A673 (cell line): ENCODE data around the gene CISH. TPM values are rescaled to one million over a fixed set of nuclear protein-coding genes. Genes with fewer than 3 reads are reported as not detected.

Experiments used
- BruUV-seq: library from RNA; stranded (reverse); fragments of 400-500 nt; replicated peaks from 2 replicates; lab custom pipeline; 2021; lab: Mats Ljungman, UMichigan
- CTCF ChIA-PET: fragments of 300-600 bp; sonication (Branson Sonifier 250); formaldehyde crosslinking; loops from one replicate; lab custom pipeline; 2022; ENCODE audit warnings: antibody characterized with exemption; lab: Charles Lee
- POLR2A ChIA-PET: fragments of 300-600 bp; sonication (Branson Sonifier 250); formaldehyde crosslinking; loops from one replicate; lab custom pipeline; 2022; ENCODE audit warnings: antibody characterized with exemption; ENCODE audit not compliant: low non-redundant PET; lab: Charles Lee
- DNase-seq: peaks from one replicate; pipeline ENCODE4 v3.0.0-alpha.2; 2015; ENCODE audit warnings: low spot score
- H3K27ac ChIP-seq: fragments of 200-600 bp; sonication (generic); 2 replicates; pipeline ENCODE4 v1.5.1; 2016; ENCODE audit warnings: mixed run types, low read depth, mild to moderate bottlenecking, mixed read lengths, antibody characterized with exemption, low read length; ENCODE audit not compliant: poor library complexity, severe bottlenecking
- H3K27me3 ChIP-seq: fragments of 200-600 bp; sonication (generic); replicated peaks from 2 replicates; pipeline ENCODE4 v1.6.1; 2017; ENCODE audit warnings: mixed run types, low read depth, mild to moderate bottlenecking, mixed read lengths, antibody characterized with exemption, low read length; ENCODE audit not compliant: insufficient read depth, poor library complexity
- H3K36me3 ChIP-seq: fragments of 200-600 bp; sonication (generic); 2 replicates; pipeline ENCODE4 v1.6.1; 2016; ENCODE audit warnings: mixed run types, mild to moderate bottlenecking, mixed read lengths, antibody characterized with exemption, low read length; ENCODE audit not compliant: insufficient read depth, poor library complexity, severe bottlenecking
- H3K4me1 ChIP-seq: fragments of 200-600 bp; sonication (generic); 2 replicates; pipeline ENCODE4 v1.6.1; 2017; ENCODE audit warnings: mixed run types, mild to moderate bottlenecking, mixed read lengths, antibody characterized with exemption, low read length; ENCODE audit not compliant: insufficient read depth, poor library complexity, severe bottlenecking
- H3K4me3 ChIP-seq: fragments of 200-600 bp; sonication (generic); 2 replicates; pipeline ENCODE4 v1.5.1; 2016; ENCODE audit warnings: low read depth, mixed run types, mild to moderate bottlenecking, mixed read lengths, low read length; ENCODE audit not compliant: poor library complexity, severe bottlenecking
- H3K9me3 ChIP-seq: fragments of 200-600 bp; sonication (generic); 2 replicates; pipeline ENCODE4 v1.6.1; 2016; ENCODE audit warnings: mixed run types, low read depth, mild to moderate bottlenecking, mixed read lengths, antibody characterized with exemption, low read length; ENCODE audit not compliant: poor library complexity, severe bottlenecking
- CTCF ChIP-seq: fragments of 300-800, 200-600 bp; sonication (generic); conservative IDR thresholded peaks from 2 replicates; pipeline ENCODE4 v1.5.1; 2017; ENCODE audit warnings: low read depth, mild to moderate bottlenecking, antibody characterized with exemption, low read length, moderate library complexity, mixed read lengths
- EZH2 ChIP-seq: fragments of 200-600 bp; sonication (generic); IDR thresholded peaks from 2 replicates; pipeline ENCODE4 v1.6.1; 2017; ENCODE audit warnings: borderline replicate concordance, low read depth, mild to moderate bottlenecking, mixed read lengths, antibody characterized with exemption, low read length; ENCODE audit not compliant: poor library complexity, severe bottlenecking
- intact Hi-C: fragments of 100-400 bp; cut with micrococcal nuclease; formaldehyde crosslinking; loops from one replicate; pipeline ENCODE4 v1.10.0; 2022; ENCODE audit not compliant: unreplicated experiment
- total RNA-seq: library from RNA; stranded (reverse); gene quantifications from 2 replicates; pipeline ENCODE4 v1.2.3, GENCODE V29; 2021

CISH gene
- total RNA-seq, 1 experiment from 2014 or later: 0.86 TPM

- Histone ChIP-seq H3K27ac (no peak overlapping the region), H3K4me3 (no peak overlapping the region), H3K4me1 (no peaks in the 10 kb centered on the region), H3K9me3 (no peaks in the 10 kb centered on the region), H3K36me3 (no peaks in the 10 kb centered on the region), H3K27me3 (no peaks in the 10 kb centered on the region)
- CTCF ChIA-PET: no interaction called here
- no peak for TF ChIP-seq CTCF
- no peak for TF ChIP-seq EZH2
- DNase-seq: no peak
- intact Hi-C loops: no loop called here
- POLR2A ChIA-PET: no interaction called here
- no TSS peak for BruUV-seq
Measured at GRCh38 chr3:50563867-50564266, 47.7 kb downstream of the CISH start.

GRCh38 chr3:50562861-50563260, 48.7 kb downstream of the CISH start:
- POLR2A ChIA-PET: no interaction called here

GRCh38 chr3:50559702-50560101, 51.9 kb downstream of the CISH start:
- no peak for DNase-seq
- TF ChIP-seq CTCF (no peak), EZH2 (no peak)
- H3K4me1 ChIP-seq: no peaks in the 10 kb centered on the region
- intact Hi-C loops: no loop called here
- ChIA-PET POLR2A (no interaction called here), CTCF (no interaction called here)
- H3K9me3 ChIP-seq: no peaks in the 10 kb centered on the region
- H3K36me3 ChIP-seq: no peaks in the 10 kb centered on the region
- H3K4me3 ChIP-seq: no peak overlapping the region
- no peaks in the 10 kb centered on the region for H3K27me3 ChIP-seq
- H3K27ac ChIP-seq: no peak overlapping the region
- BruUV-seq: no TSS peak

More at GRCh38 chr3:50562861-50563260, 48.7 kb downstream of the CISH start:
- CTCF ChIA-PET: no interaction called here
- BruUV-seq: no TSS peak
- no peak for TF ChIP-seq CTCF
- no peak for TF ChIP-seq EZH2
- intact Hi-C loops: no loop called here
- no peaks in the 10 kb centered on the region for H3K27me3 ChIP-seq
- no peaks in the 10 kb centered on the region for H3K9me3 ChIP-seq
- no peak overlapping the region for H3K27ac ChIP-seq
- no peaks in the 10 kb centered on the region for H3K36me3 ChIP-seq
- no peaks in the 10 kb centered on the region for H3K4me1 ChIP-seq
- no peak for DNase-seq
- H3K4me3 ChIP-seq: no peak overlapping the region
